Activated naive CD4-positive, alpha-beta T cell treated with anti-CD3 and anti-CD28 coated beads, Interleukin-2, amount 50 U/mL, for 72 hours (primary cell): Measurements from ENCODE around the gene CRIM1. TPM values are rescaled to one million over a fixed set of nuclear protein-coding genes. Genes with fewer than 3 reads are reported as not detected.

Experiments used
- ATAC-seq, 2 donors: fragments of 150-1000 bp; cut with Tn5 transposase; 2 replicates each; pipeline ENCODE4 v1.10.0; 2021; ENCODE audit warnings: mild to moderate bottlenecking in 2 of 2, moderate library complexity in 2 of 2
- DNase-seq, 2 donors: peaks; one replicate each; pipeline ENCODE4 v3.0.0; 2021 to 2022; ENCODE audit warnings: low spot score in 2 of 2
- H3K27ac Mint-ChIP-seq, 2 donors: one replicate each; pipeline ENCODE4 v1.8.0; 2022; ENCODE audit warnings: mild to moderate bottlenecking in 2 of 2, mixed read lengths in 2 of 2
- H3K36me3 Mint-ChIP-seq, 2 donors: one replicate each; pipeline ENCODE4 v1.8.0; 2022; ENCODE audit warnings: mixed read lengths in 2 of 2
- H3K9me3 Mint-ChIP-seq, 2 donors: one replicate each; pipeline ENCODE4 v1.8.0; 2022; ENCODE audit warnings: mixed read lengths in 2 of 2
- total RNA-seq, 2 donors: library from RNA; stranded (reverse); gene quantifications; one replicate each; pipeline ENCODE4 v1.2.3, GENCODE V29; 2022

The CRIM1 gene
- total RNA-seq, 2 donors from 2014 or later, result 3.3 to 4.2 TPM

DNA sequence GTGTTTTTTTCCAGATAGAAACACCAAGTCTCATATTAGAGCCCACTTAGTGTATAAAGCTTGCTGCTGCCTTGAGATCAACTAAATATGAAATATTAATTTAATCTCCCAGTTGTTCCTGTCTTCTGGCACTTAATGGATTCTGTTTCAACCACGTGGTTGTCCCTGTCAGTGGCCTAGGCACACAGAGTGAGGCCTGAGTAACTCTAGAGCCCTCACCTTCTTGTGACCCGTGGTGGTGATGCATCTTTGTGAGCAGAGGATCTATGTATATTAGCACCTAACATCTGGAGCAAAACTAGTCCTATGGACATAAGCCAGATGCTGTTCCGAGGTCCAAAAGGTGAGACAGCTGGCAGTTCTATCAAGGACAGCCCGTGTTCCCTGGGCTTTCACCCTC is 167.6 kb downstream of the CRIM1 start:
- peak overlapping the region in 1 of 2 donors; percentile 44 for H3K27ac Mint-ChIP-seq
- no peaks in the 10 kb centered on the region for H3K9me3 Mint-ChIP-seq
- ATAC-seq (no peak), DNase-seq (no peak)
- H3K36me3 Mint-ChIP-seq, result no peaks in the 10 kb centered on the region

DNA sequence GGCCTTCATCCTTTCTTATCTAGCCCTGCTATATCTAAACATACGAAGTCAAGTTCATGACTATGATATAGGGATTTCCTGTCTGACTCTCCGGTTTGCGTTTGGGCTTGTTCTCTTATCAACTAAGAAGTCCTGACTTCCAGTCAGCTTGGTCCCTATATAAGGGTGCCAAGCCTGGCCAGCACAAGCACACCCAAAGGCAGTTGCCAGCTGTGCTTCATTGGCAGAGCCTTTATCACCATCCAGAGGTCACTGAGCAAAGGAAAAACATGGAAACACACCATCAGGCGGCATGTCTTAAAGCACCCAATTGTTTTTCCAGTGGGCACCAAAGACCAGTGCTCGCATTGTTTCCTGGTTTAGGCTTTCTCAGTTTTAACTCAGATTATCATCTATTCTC is 169.7 kb downstream of the CRIM1 start:
- Mint-ChIP-seq H3K36me3 (no peaks in the 10 kb centered on the region), H3K9me3 (no peaks in the 10 kb centered on the region), H3K27ac (no peak overlapping the region)
- ATAC-seq (no peak), DNase-seq (no peak)

DNA sequence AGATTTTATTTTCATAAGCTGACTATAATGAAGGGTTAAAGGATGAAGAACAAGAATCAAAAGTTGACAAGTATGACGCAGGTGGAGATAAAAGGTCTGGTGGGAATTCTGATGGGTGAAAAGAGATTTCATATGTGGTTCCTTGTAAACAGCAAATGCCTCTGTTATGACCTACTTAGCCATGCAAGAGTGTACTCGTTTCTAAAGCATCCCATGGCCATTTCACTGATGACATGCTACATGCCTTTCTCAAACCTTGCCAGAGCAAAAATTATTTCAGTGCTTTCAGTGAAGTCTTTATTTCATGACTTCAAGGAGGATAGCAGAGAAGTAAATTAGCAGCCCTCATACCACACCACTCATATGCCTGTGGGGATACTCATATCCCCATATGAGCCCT is 170.6 kb downstream of the CRIM1 start:
- H3K36me3 Mint-ChIP-seq, result no peaks in the 10 kb centered on the region
- no peak for DNase-seq
- no peaks in the 10 kb centered on the region for H3K9me3 Mint-ChIP-seq
- no peak overlapping the region for H3K27ac Mint-ChIP-seq
- ATAC-seq, result no peak

DNA sequence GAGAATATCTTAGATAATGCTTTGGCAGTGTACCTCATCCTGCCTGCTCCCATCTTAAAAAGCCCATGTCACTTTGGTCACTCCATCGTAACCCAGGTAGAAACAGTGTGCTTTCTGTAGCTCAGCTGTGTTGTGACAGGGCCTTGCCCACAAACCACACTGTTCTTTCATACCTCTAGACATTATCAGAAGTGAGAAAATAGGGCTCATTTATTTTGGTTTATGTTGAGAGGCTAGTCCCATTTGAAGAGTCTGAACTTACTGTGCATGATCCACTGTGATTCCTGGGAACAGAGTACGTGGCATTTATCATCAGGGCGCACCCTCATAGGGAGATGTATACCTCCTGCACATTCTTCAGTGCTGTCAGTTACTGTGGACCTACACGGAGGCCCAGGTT is 172.7 kb downstream of the CRIM1 start:
- Mint-ChIP-seq H3K36me3 (no peaks in the 10 kb centered on the region), H3K27ac (no peak overlapping the region), H3K9me3 (no peaks in the 10 kb centered on the region)
- ATAC-seq, result peak in 1 of 2 donors; percentile 37
- no peak for DNase-seq

DNA sequence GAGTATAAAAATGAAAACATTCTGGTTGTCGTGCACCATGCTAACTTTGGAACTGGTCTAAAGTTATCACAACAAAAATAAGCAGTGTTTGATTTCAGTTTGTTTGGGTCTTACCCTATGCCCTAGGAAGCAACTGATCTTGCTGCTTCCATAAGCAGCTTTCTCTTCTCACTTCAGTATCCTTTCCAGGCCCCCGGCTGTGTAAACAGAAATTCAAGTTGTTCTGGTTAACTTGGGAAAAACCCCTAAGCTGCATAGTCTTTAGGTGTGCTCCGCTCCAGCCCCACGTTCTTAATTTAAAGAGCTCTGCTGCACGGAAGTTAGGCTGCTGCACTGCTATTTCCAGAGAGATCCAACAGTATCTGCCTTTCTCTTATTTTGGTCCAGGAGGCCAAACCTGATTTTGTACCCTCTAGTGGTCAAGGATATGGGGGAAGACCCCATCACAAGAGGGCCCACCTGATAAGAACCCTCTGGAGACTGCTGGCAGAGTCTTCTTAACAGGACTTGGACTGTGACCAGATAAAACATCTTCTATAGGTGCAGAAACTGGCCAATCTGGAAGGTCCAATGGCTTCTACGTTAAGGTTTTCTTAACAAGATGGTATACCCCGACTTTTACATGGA is 173.3 kb downstream of the CRIM1 start:
- no peaks in the 10 kb centered on the region for H3K36me3 Mint-ChIP-seq
- no peak for ATAC-seq

DNA sequence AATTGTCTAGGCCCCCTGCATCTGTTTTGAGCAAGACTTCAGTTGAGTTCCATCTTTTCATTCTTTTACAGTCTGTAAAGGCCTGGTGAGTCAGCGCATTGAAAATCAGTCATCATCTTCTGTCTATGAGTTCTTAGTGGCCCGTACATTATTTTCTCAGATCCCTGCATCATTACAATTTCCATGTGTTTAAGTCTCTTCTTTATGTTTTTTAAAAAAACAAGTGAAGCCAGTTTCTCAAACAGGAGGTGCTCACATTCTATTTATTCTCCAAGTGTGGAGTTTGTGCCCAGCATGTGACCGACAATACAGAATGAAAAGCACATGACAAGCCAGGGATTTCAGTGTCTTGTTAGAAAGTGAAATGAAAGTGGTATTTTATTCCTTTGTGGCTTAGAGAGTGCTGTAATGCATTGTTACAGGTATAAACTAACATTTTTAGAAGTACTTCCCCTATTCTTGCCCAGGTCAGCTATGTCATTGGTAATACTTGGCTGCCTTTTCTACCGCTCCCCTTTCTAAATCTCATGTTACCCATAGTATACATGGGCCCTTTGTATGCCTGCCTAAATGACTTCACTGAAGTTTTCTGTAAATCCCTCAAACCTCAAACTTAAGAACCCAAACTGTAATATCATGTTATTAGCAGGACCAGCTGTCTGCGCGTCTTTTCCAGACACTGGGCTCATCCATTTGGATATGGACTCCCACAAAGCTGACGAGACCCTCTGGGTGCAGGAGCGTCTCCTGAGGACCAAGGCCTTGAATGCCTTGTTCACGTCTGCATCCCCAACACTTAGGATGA is 174.8 kb downstream of the CRIM1 start:
- H3K36me3 Mint-ChIP-seq, result no peaks in the 10 kb centered on the region
- no peaks in the 10 kb centered on the region for H3K9me3 Mint-ChIP-seq
- ATAC-seq (peak in 1 of 2 donors; percentile 47), DNase-seq (no peak)
- H3K27ac Mint-ChIP-seq, result no peak overlapping the region

More for the DNA sequence above, 173.3 kb downstream of the CRIM1 start:
- no peak for DNase-seq
- Mint-ChIP-seq H3K27ac (no peak overlapping the region), H3K9me3 (no peaks in the 10 kb centered on the region)

DNA sequence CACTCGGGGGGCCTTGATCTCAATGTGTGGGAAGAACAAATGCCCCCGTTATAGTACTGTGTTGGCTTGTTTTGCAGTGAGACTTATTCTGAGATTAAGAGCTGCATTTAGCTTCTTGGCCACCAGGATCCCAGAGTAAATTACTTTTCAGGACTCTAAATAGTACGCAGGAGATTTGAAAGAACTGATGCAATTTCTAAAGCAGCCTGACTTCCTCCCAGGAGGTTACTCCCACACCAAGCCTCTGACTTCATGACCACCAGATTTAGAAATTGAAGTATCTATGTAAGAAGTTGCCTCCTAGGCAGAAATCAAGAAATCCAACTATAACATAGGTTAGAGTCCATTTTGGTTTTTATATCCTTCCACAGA is 175.4 kb downstream of the CRIM1 start:
- ATAC-seq, result no peak

DNA sequence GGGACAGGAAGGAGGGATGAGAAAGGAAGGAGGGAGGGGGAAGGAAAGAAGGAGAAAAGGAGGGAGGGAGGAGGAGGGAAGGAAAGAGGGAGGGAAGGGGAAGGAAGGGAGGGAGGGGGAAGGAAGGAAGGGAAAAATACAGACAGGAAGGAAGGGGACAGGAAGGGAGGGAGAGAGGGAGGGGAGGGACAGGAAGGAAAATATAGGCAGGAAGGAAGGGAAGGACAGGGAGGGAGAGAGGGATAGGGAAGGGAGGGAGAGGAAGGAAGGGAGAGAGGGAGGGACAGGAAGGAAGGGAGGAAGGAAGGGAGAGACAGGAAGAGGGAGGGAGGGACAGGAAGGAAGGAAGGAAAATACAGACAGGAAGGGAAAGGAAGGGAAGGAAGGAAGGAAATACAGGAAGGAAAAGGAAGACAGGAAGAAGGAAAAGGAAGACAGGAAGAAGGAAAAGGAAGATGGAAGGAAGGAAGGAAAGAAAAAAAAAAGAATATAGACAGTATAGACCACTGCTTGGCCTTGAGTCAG is 178.8 kb downstream of the CRIM1 start:
- Mint-ChIP-seq H3K27ac (no peak overlapping the region), H3K36me3 (no peaks in the 10 kb centered on the region), H3K9me3 (no peaks in the 10 kb centered on the region)
- ATAC-seq (no peak), DNase-seq (no peak)

More for the DNA sequence above, 175.4 kb downstream of the CRIM1 start:
- H3K36me3 Mint-ChIP-seq, result no peaks in the 10 kb centered on the region
- H3K9me3 Mint-ChIP-seq, result no peaks in the 10 kb centered on the region
- H3K27ac Mint-ChIP-seq, result no peak overlapping the region
- no peak for DNase-seq

DNA sequence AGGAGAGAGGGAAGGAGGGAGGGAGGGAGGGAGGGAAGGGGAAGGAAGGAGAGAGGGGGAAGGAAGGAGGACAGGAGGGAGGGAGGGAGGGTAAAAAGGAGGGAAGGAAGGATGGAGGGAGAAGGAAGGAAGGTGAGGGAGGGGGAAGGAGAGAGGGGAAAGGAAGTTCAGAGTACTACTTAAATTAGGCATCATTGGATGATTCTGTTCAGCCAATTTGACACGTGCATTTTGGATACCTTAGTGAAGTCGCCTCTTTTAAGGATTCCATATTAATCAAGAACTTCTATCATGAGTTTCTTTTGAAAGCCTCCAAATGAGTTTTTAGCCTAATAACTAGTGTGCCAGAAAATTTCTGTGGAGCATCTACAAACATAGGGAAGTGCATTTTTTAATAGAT is 179.5 kb downstream of the CRIM1 start:
- Mint-ChIP-seq H3K27ac (no peak overlapping the region), H3K36me3 (no peaks in the 10 kb centered on the region), H3K9me3 (no peaks in the 10 kb centered on the region)
- DNase-seq (no peak), ATAC-seq (no peak)

DNA sequence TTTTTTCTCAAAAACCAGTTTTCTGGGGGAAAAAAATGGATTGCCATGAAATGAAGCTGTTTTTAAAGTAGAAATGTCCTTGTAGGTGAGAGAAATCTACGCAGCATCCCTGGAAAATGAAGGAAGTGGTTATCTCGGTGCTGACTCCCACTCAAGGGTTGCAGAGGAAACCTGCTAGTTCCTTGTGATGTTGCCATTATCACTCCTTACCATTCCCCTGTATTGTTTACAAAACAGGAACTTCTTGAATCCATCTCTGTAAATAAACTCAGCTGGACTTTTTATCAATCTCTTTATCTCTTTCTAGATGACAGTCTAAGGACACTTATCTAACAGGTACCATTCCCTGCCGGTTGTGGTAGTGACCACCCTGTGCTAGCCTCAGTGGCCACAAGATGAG is 181.2 kb downstream of the CRIM1 start:
- DNase-seq, result no peak
- no peaks in the 10 kb centered on the region for H3K36me3 Mint-ChIP-seq
- H3K27ac Mint-ChIP-seq, result no peak overlapping the region
- no peaks in the 10 kb centered on the region for H3K9me3 Mint-ChIP-seq
- ATAC-seq, result no peak

DNA sequence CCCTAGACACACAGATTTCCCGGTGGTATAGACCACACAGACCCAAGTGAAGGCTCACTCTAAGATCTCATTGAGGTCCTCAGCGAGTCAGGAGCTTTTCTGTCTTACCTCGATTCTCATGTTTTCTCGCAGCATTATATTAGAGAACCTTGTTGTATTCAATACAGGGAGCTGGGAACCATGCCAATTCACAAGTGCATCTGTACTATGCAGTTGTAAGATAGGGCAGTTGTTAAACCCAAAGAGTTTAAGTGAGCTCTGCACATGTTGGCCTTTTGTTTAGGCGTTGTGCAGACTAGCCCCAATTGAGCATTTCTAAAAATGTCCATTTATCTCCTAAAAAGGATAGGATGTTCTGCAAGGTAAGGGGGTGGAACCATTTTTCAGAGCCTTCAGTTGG is 182.8 kb downstream of the CRIM1 start:
- H3K9me3 Mint-ChIP-seq, result no peaks in the 10 kb centered on the region
- ATAC-seq, result no peak
- no peaks in the 10 kb centered on the region for H3K36me3 Mint-ChIP-seq
- H3K27ac Mint-ChIP-seq, result no peak overlapping the region
- no peak for DNase-seq

DNA sequence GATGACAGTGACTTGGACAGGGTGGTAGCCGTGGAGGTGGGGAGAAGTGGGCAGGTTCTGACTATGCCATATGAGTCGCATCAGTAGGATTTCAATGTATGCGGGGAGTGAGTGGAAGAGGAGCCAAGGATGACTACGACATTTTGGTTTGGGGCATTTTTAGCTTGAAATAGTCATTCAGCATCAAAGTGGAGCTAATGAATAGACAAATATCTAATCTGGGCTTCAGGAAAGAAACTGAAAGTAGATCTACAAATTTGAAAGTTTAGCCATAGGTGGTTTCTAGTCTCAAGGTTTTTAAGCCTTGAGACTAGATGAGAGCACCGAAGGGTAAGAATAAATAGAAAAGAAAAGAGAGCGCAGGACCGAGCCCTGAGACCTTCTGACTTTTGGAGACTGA is 184.1 kb downstream of the CRIM1 start:
- H3K9me3 Mint-ChIP-seq, result no peaks in the 10 kb centered on the region
- no peak for DNase-seq
- no peak for ATAC-seq
- H3K36me3 Mint-ChIP-seq, result no peaks in the 10 kb centered on the region
- no peak overlapping the region for H3K27ac Mint-ChIP-seq

DNA sequence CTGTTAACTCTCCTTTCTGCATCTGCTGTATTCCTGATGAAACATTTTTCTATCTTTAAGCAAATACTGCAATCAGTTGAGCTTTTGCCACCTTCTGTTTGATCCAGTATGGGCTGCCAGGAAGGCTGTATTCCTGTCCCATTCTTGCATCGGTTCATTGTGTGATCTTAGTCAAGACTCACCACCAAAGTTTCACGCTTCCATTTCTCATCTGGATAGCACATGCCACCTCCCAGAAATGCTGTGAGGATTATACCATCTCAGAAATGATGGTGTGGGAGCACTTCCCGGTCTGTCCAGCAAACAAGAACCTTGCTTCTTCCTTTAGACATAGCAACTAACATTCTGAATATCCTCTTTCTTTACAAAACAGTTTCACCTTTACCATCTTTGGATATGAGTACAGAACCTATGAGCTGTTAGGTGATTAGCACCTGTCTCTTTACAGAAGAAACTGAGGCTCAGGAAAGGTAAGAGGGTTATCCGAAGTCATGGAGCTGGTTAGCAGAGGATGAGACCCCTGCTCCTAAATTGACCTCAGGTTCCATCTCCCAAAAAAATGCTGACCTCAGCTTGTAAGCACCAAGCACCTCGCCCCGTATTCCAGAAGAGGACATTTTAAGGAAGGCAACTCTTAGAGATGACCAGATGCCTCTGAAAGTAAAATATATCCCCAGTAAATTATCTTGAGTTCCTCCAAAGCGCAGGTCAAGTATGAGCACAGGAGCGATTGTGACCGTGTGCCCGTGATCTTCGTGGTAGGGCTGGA is 185.6 kb downstream of the CRIM1 start:
- ATAC-seq (no peak), DNase-seq (no peak)
- no peaks in the 10 kb centered on the region for H3K36me3 Mint-ChIP-seq
- no peak overlapping the region for H3K27ac Mint-ChIP-seq
- H3K9me3 Mint-ChIP-seq, result no peaks in the 10 kb centered on the region

DNA sequence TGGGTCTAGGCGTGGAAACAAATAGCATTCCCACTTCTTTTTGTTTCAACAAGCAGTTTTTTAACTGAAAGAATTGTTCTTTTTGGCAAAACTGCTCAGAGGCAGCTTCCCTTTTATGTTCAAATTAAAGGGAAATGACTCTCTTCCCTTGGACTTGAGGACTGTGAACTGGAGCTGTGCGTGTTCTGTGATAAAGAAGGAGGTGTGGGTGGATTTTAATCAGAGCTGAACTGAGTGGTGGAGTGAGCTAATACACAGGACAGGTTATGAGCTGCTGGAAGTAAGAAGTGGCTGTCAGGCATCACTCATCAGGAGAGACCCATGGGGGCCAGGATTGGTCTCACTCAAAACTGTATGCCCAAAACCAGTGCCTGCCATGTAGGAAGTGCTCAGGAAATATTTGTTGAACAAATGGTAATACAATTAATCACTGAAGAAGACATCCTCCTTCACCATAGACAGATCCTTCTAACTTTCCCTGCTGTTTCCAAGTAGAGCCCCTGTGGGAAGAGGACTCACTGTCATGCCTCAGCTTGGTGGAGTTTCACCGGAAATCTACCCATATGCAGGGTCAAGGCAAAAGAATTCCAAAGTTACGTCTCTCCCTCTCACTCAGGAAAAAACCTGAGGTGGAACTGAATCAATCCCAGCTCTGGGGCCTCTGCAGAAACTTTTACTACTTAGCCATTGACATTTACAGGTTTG is 186.5 kb downstream of the CRIM1 start:
- DNase-seq (no peak), ATAC-seq (no peak)
- Mint-ChIP-seq H3K27ac (no peak overlapping the region), H3K36me3 (peaks cover 0 to under 1% of the 10 kb centered on the region in 2 donors), H3K9me3 (no peaks in the 10 kb centered on the region)

DNA sequence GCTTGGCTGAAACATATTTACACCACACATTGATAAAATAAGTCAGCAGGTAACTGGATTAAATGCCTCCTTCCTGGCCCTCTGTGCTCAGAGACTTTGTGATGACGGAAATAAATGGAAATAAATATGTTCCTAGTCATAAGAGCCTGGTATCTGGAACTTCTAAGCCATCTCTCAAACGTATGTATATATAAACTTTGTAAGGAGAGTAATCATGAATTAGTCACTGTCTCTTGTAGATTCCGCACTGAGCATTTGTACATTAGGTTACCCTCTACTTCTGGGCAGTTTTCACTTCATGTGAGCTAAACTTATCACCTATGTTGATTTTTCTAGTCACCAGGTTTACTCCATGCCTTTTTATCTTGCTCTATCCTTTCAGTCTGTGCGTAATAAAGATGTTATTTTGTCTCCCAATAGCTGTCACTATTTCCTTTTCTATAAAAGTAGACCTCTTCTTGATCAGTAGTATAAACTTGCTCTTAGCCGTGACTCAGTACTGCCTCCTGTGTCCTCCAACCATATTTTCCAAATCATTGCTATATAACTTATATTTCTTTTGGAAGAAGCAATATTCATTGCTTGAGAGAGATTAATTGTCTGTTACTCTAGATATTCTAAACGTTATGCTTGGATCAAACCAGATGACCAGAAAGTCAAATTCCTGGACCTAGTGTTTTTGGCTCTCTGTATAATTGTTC is 189.2 kb downstream of the CRIM1 start:
- ATAC-seq (no peak), DNase-seq (no peak)
- H3K27ac Mint-ChIP-seq, result no peak overlapping the region
- no peaks in the 10 kb centered on the region for H3K9me3 Mint-ChIP-seq
- H3K36me3 Mint-ChIP-seq, result peaks cover 12 to 20% of the 10 kb centered on the region in 2 donors

DNA sequence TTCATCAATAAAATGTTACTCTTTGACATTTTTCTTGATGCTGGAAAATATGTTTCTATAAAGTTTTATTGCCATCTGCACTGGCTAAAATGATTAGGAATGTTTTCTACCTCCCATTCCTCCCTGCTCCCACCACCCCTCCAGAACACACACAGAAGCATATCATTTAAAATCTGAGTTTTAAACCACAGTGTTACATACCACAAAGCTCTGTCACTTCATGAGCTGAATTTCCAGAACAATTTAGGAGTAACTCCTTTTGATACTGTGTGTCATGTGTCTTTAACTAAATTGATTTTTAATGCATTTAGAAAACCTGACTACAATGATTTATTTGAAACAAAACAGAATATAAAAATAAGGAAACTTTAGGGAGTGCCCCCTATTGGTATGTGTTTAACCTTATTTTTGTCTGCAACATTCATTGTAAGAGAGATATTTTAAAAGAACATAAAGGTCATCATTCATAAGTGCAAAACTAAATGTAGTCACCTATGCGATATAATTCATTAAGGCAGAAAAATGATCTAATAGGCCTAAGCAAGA is 190.4 kb downstream of the CRIM1 start:
- H3K36me3 Mint-ChIP-seq, result peaks cover 12 to 20% of the 10 kb centered on the region in 2 donors
- ATAC-seq (no peak), DNase-seq (no peak)
- no peaks in the 10 kb centered on the region for H3K9me3 Mint-ChIP-seq
- H3K27ac Mint-ChIP-seq, result no peak overlapping the region
